DMS53 treated with DMSO at 0.1 percent for 48 hours (cell line): ENCODE results near the gene ANKRD13D.

Experiments used
- DNase-seq: peaks from one replicate; lab custom pipeline; 2025; ENCODE audit not compliant: unreplicated experiment; lab: John Stamatoyannopoulos, UW

The ANKRD13D gene

DNA sequence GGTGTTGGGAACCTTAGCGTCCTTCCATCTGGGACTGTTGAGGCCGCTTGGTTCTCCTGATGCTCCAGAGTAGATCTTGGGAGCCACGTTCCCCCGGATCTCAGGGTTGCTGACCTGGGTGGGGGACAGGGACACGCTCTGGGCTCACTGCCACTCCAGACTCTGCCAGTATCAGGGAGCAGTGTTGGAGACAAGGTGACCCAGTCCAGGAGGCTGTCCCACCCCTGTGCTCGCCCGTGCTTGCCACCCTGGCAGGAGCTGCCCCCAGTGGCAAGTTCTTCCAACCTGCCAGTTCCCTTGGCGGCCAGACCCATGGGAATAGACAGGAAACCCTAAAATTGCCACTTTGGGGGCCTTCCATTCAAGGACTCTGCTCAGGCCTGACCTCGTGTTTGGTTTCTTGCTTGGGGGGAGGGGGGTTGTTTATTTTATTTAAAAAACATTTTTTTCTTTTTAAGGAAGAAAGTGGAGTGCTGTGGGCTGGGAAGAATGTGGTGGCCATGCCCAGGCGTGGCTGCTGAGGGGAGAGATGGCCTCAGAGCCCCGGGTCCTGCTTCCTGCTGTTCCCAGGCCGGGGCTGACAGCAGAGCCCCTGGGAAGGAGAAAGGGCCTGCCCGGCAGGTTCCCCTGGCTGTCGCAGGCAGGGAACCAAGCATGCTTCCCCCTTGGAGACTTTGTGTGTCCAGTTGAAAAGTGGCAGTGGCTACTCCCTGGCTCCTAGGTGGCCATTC is 15.7 kb upstream of the ANKRD13D start:
- no peak for DNase-seq

DNA sequence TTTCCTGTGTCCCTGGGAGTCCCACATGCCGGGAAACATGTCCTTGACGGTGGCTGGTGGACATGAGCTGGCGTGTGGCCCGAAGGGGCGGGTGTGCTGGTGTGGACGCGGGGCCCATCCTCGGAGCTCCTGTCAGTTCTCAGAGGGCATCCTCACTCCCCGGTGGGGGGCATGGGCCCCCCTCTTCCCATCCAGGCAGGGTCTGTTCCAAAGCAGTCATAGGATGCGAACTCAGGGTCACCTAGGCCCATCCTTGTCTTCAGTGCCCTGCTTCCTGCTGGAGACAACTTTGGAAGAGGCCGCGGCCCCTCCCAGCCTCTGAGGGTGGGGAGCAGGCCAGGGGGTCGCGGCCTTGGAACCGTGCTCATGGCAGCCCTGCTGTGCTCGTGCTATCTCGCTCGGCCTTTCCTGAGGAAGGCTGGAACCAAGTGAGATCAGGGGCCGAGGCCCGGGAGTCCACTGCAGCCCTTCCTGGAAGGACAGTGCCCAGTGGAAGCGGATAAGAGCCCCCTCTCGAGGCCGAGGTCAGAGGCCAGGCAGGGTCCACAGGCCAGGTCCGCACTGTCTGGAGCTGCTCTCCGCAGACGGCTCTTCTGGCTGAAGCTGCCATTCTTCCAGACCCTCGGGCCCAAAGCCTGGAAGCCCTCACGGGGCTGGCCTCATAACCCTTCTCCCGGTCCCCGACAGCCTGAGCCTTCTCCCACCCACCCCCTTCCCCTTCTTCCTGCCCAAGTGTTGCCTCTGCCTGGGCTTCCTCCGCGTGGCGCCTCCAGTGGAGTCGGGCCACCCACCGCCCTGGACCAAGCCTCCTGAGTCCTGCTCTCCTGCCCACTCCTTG is 14.1 kb upstream of the ANKRD13D start:
- DNase-seq, result no peak

DNA sequence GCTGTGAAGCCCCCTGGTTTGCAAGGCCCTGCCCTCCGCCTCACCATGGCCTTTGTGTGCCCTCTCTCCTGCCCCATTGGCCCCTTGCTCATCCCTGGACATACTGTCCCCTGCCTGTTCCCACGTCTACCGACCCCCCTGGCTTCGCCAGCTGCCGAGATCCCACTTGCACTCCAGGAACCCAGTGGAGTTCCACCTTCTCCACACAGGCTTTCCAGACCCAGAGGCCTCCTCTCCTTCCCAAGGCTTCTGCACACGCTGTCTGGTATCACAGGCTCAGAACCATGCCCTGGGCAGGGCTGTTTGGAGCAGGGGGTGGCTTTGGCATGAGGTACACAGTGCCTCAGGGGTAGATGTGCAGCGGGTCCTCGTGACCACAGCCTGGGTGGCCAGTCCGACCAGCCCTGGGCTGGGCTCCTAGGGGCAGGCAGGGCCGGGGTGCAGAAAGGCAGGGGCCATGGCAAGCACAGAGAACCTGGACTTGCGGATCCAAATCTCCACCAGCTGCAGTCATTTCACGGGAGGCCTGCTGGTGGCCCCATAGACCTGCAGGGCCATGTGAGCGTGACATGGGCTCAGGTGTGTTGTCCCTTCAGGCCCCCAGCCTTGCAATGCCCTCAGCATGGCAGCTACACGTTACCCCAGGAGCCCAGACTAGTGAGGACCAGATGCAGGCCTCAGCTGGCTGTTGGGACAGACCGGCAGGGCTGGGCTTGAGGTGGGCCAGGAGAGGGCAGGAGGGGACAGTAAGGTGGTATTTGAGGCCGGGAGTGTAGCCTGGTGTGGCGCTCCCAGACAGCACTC is 13.3 kb upstream of the ANKRD13D start:
- DNase-seq, result no peak

DNA sequence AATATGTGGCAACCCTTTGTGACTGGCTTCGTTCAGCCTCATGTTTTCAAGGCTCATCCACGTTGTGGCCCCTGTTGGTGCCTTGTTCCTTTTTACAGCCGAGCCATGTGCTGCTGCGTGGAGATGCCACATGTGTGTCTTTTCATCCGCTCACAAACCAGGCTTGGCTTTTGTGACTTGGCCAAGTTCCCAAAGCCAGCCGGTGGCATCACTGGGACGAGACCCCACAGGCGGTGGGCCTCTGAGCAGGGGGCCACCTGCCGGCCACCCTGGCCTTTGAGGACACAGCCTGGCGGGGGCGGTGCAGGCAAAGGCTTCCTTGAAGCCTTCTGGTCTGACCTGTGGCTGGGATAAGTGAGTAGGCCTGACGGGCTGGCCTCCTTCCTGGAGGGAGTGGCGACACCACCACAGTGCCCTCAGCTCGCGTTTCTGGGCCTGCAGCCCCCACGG is 12.3 kb upstream of the ANKRD13D start:
- DNase-seq, result no peak

GRCh38 chr11:67277231-67277961 is 11.7 kb upstream of the ANKRD13D start:
- DNase-seq, result no peak

GRCh38 chr11:67278135-67278938 is 10.8 kb upstream of the ANKRD13D start:
- DNase-seq, result no peak

DNA sequence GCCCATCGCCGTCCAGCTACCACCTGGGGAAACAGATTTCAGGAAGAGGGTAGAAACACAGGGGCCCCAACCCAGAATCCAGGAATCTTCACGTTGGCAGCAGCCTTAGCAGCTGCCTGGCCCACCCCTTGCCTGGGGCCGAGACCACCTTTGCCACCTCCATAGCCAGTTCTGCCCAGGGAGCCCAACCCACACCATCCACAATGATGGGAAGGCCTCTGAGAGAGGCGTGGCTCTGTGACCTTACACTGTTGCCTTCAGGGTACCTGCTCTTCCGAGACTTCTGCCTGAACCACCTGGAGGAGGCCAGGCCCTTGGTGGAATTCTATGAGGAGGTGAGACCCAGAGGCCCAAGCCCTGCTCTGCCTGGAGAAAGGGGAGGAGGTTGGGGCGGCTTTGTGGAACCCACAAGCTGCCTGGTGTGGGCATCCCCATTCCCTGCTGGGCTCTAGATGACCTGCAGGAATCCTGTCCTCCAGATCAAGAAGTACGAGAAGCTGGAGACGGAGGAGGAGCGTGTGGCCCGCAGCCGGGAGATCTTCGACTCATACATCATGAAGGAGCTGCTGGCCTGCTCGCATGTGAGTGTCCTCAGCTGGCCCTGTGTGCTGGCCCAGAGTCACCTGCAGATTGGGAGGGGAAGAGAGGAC is 10.0 kb upstream of the ANKRD13D start:
- no peak for DNase-seq

DNA sequence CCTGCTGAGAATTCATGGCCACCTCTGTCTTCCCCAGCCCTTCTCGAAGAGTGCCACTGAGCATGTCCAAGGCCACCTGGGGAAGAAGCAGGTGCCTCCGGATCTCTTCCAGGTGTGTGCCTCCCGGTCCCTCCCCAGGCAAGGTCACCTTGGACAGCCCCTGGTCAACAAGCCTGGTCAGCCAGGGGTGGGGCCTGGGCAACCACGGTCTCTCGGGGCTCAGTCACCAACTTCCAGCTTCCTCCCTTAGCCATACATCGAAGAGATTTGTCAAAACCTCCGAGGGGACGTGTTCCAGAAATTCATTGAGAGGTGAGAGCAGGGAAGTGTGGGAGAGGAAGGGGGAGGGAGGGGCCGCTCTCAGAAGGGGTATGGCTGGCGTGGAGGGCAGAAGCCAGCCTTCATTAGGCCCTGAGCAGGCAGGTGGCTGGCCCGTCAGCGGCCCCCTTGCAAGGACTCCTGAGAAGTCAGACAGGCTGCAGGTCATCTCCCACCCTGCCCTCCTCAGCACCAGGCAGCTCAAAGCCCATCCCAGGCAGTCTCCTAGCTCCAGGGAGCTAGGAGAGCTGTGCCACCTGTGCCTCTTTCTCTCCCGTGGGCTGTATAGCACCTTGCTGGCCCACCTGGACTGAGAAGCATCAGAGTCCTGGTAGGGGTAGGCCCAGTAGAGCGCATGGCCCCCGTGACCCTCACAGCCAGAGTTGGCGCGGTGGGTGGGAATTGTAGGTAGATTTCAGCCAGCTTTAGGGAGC is 9.3 kb upstream of the ANKRD13D start:
- no peak for DNase-seq

DNA sequence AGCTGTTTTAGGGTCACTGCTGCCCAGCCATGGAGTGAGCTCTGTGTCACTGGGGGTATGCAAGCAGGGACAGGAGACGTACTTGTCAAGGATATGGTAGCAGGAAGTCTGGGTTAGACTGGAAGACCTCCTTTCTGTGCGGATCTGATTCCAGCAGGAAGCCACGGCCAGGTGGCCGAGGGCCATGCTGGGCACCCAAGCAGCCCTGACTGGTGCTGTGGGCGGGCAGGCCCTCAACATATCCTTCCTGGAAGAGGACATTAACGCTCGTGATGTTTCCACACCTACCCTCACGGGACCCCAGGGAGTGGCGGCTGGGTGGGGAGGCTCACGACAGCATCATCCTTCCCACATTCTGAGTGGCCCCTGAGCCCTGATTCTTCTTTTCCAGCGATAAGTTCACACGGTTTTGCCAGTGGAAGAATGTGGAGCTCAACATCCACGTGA is 8.7 kb upstream of the ANKRD13D start:
- no peak for DNase-seq

DNA sequence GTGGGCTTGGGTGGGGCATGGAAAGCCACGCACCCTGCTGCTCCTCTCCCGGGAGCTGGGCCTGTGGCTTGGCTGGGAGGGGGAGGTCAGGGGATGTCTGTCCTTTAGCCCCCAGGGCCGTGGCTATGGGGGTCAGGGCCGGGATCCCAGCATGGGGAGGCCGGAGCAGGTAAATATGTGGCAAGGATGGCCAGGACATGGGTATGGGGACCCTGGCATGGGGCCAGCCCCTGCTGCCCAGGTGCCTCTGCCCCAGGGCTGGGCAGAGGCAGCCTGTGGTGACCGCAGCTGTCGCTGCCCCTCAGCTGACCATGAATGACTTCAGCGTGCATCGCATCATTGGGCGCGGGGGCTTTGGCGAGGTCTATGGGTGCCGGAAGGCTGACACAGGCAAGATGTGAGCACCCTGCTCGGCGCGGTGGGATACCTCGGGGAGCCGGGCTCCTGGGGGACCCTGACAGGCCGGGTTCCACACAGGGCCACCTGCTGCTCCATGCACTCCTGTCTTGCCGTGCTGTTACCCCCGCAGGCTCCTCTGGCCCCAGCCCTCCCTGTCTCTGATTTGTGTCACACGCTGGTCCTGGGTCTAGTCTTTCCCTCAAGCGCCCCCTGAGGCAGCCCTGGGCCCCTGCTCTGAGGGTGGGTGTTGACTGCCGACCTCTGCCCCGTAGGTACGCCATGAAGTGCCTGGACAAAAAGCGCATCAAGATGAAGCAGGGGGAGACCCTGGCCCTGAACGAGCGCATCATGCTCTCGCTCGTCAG is 8.1 kb upstream of the ANKRD13D start:
- DNase-seq, result no peak

DNA sequence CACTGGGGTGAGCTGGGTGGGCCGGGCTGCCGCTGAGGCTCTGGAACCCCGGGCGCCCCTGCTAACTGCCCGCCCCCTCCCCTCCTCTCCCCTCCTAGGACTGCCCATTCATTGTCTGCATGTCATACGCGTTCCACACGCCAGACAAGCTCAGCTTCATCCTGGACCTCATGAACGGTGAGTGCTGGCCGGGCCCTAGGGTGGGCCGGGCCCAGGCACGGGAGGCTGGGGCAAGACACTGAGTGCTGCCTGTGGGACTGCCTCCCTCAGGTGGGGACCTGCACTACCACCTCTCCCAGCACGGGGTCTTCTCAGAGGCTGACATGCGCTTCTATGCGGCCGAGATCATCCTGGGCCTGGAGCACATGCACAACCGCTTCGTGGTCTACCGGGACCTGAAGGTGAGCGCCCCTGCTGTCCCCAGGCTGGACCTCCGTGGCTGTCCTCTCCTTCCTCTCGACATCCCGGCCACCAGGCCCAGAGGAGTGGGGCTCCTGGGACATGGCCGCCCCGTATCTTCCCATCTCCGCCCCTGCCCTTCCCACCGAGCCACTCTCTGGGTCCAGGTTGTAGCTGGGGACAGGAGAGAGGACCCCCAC is 7.5 kb upstream of the ANKRD13D start:
- DNase-seq, result no peak

DNA sequence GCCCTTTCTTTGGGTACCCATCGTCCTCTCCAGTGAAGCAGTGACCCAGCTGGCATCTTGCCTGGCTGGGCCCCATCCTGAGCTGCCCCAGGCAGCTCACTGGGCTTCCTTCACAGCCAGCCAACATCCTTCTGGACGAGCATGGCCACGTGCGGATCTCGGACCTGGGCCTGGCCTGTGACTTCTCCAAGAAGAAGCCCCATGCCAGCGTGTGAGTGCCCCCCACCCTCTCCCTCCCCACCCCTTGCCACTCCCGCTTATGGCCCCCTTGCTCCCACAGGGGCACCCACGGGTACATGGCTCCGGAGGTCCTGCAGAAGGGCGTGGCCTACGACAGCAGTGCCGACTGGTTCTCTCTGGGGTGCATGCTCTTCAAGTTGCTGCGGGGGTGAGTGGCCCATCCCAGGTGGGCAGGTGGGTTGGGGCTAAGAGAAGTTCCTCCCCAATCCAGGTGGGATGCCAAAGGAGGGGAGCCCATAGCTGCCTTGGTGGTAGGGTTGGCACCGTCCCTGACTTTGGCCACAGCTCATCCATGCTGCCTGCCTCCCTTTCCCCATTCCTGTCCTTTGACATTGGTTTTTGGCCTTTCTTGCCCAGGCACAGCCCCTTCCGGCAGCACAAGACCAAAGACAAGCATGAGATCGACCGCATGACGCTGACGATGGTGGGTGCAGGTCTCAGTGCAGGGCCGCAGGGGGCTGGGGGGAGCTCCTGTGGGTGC is 6.8 kb upstream of the ANKRD13D start:
- DNase-seq, result no peak

DNA sequence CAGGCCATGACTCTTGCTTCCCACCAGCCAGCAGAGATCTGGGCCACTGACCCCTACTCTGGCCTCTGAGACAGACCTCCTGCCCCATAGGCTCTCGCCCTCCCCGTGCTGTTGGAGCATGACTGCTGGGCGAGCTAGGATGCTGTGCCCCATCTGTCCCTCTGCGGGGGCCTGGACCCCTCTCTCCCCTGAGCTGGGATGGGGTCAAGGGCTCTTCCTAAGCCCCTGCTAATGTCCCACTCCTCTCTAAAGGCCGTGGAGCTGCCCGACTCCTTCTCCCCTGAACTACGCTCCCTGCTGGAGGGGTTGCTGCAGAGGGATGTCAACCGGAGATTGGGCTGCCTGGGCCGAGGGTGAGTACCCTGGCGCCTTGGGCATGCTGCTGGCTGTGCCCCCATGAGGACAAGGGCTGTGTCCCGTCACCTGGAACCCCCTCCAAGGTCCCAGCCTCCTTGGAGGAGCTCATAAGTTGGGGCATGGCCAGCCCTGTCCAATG is 6.2 kb upstream of the ANKRD13D start:
- no peak for DNase-seq

- no peak for DNase-seq
Measured at GRCh38 chr11:67283481-67283963, 5.6 kb upstream of the ANKRD13D start.

DNA sequence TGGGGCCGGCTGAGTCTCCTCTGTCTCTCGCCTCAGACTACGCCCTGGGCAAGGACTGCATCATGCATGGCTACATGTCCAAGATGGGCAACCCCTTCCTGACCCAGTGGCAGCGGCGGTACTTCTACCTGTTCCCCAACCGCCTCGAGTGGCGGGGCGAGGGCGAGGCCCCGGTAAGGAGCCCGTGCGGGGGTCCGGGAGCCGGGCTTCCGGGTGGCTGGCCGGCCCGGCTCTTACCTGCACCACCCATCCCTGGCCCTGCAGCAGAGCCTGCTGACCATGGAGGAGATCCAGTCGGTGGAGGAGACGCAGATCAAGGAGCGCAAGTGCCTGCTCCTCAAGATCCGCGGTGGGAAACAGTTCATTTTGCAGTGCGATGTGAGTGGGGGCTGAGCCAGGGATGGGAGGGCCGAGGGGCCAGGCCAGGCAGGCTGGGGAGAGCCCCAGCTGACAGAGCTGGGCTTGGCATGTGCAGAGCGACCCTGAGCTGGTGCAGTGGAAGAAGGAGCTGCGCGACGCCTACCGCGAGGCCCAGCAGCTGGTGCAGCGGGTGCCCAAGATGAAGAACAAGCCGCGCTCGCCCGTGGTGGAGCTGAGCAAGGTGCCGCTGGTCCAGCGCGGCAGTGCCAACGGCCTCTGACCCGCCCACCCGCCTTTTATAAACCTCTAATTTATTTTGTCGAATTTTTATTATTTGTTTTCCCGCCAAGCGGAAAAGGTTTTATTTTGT is 4.1 kb upstream of the ANKRD13D start:
- no peak for DNase-seq
